Measurements from ENCODE around the gene ACIN1.

The ACIN1 gene

DNA sequence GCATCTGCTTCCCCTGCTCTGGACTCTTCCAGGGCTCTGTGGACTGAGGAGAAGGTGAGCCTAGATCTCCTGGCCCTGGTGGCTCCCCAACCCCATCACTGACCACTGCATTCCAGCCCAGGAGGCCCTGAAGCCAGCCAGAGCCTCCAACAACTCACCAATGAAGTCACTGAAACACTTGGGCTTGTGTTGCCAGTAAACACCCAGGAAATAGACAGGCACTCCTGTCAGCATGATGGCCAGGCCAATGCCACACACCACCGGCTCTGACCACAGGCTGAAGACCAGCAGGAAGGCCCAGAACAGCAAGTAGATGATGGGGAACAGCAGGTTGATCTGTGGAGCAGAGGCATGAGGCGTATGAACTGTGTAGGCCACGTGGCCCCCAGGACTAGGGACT lies 32.9 kb upstream of the ACIN1 start:
- no peak overlapping the region for H3K27ac ChIP-seq
- no peak for TF ChIP-seq ZFX (IDR thresholded peaks at IDR 0.05; ENCODE audit: borderline replicate concordance)
- TF ChIP-seq, protein P1, sequence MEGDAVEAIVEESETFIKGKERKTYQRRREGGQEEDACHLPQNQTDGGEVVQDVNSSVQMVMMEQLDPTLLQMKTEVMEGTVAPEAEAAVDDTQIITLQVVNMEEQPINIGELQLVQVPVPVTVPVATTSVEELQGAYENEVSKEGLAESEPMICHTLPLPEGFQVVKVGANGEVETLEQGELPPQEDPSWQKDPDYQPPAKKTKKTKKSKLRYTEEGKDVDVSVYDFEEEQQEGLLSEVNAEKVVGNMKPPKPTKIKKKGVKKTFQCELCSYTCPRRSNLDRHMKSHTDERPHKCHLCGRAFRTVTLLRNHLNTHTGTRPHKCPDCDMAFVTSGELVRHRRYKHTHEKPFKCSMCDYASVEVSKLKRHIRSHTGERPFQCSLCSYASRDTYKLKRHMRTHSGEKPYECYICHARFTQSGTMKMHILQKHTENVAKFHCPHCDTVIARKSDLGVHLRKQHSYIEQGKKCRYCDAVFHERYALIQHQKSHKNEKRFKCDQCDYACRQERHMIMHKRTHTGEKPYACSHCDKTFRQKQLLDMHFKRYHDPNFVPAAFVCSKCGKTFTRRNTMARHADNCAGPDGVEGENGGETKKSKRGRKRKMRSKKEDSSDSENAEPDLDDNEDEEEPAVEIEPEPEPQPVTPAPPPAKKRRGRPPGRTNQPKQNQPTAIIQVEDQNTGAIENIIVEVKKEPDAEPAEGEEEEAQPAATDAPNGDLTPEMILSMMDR (IDR thresholded peaks at IDR 0.05), result no peak

- TF ChIP-seq, protein P1 (IDR thresholded peaks at IDR 0.05), result no peak
- TF ChIP-seq ZFX (IDR thresholded peaks at IDR 0.05; ENCODE audit: borderline replicate concordance), result no peak
- H3K27ac ChIP-seq, result no peak overlapping the region
Observed at GRCh38 chr14:23126548-23127278, 31.8 kb upstream of the ACIN1 start.

DNA sequence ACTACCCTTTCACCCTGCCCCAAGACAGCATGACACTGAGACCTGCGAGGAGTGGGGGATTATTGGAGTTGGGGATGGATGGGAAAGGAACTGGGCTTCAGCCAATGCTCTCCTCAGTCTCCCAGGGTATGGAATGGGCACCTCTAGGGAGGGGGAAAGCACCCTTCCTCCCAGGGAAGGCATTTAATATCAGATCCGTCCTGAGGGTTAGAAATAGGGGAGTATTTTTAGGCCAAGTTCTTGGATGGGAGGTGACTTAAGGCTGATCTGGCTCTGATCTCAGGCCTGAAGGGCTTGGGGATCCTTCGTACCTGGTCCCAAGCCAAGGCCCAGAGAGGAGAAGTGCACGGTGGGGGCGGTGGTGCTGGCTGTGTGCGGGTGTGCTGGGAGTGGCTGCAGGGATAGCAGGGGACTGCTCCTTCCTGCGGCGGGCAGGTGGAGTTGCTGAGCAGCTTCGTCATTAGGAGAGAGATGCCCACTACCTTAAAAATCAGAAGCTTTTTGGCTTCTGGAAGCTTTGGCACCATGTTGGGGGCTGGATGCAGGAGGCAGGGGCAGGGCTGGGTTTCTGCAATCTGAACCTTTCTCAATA lies 31.1 kb upstream of the ACIN1 start:
- TF ChIP-seq, protein P1 (IDR thresholded peaks at IDR 0.05), result no peak
- TF ChIP-seq ZFX (IDR thresholded peaks at IDR 0.05; ENCODE audit: borderline replicate concordance), result no peak
- no peak overlapping the region for H3K27ac ChIP-seq

GRCh38 chr14:23125011-23125410 lies 30.1 kb upstream of the ACIN1 start:
- no peak overlapping the region for H3K27ac ChIP-seq
- no peak for TF ChIP-seq ZFX (IDR thresholded peaks at IDR 0.05; ENCODE audit: borderline replicate concordance)

GRCh38 chr14:23124337-23124954 lies 29.5 kb upstream of the ACIN1 start:
- TF ChIP-seq ZFX (IDR thresholded peaks at IDR 0.05; ENCODE audit: borderline replicate concordance), result no peak
- TF ChIP-seq, protein P1 (IDR thresholded peaks at IDR 0.05), result no peak
- H3K27ac ChIP-seq, result no peak overlapping the region

DNA sequence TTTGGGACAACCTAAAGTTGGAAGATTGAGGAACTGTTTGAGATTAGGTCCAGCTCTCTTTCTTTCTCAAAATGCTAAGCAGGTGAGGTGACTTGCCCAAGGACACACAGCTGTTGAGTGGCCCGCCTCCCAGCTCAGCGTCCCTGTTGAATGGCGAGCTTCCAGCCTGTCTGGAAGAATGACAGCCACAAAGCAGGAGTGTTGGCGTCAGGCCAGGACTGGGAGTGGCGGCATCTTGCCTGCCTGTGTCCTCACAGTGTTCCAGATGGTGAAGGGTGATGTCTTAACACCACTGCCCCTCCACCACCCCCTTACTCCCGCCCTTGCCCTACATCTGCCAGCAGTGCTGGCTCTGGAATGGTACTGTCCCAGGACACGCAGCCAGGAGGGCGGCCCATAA lies 28.5 kb upstream of the ACIN1 start:
- TF ChIP-seq ZFX (IDR thresholded peaks at IDR 0.05; ENCODE audit: borderline replicate concordance), result no peak
- TF ChIP-seq, protein P1 (IDR thresholded peaks at IDR 0.05), result no peak
- H3K27ac ChIP-seq, result no peak overlapping the region

DNA sequence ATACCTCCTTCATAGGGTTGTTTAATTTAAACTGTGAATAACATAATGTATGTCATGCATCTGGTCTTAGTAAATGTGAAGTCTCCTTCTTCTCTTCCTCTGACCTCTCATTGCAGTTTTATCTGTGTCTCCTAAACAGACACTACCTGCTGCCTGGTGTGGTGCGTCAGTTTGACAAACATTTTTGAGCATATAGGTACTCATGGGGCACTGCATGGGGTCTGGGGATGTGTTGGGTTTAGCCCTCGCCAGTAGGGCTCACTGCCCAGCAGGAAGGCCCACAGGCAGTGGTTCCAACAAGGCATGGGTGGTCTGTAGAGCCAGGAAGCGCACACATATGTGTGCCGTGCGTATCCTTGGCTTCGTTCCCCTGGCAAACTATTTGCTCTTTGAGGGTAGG lies 27.1 kb upstream of the ACIN1 start:
- TF ChIP-seq ZFX (IDR thresholded peaks at IDR 0.05; ENCODE audit: borderline replicate concordance), result no peak
- TF ChIP-seq, protein P1 (IDR thresholded peaks at IDR 0.05), result no peak
- H3K27ac ChIP-seq, result no peak overlapping the region

All from 22Rv1 (cell line).